HG03108 (cell line): Measurements from ENCODE around the gene STRA6.
"Not testable (repeated sequence)": the region's sequence is repeated elsewhere in the genome, so short reads cannot be mapped to it uniquely, and the experiment has no call there.

Experiments
- ATAC-seq: cut with Tn5 transposase; IDR thresholded peaks from one replicate; pipeline ENCODE4 v1.9.1; 2021; ENCODE audit warnings: moderate library complexity; ENCODE audit not compliant: unreplicated experiment

The STRA6 gene

GRCh38 chr15:74167891-74168331 lies 34.7 kb downstream of the STRA6 start:
- no peak for ATAC-seq

DNA sequence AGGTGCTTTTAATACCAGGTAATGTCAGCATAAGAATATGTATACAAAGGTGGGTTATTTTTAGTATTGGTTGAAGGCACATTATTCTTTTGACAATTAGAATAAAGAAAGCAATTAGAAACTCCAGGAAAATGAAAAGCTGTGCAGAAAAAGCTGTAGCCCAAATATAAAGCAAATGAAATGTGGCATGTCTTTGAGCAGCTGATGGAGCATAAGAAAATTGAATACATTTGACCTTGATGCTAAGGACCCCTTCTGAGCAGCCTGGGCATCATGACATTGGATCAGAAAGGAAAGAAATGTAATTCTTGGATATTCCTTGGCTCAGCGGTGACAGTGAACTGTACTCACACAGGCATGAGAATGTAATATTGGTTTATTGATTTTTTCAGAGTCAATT lies 37.1 kb downstream of the STRA6 start:
- ATAC-seq, result no peak

- ATAC-seq, result not testable (repeated sequence)
These were observed 40.4 kb downstream of the STRA6 start for GRCh38 chr15:74162195-74162536.

GRCh38 chr15:74160390-74160789 lies 42.2 kb downstream of the STRA6 start:
- ATAC-seq, result not testable (repeated sequence)

- no peak for ATAC-seq
These were observed 42.8 kb downstream of the STRA6 start for GRCh38 chr15:74159773-74160172.

- ATAC-seq, result peak; percentile 69
These were observed 43.5 kb downstream of the STRA6 start for GRCh38 chr15:74158855-74159650.

- ATAC-seq, result no peak
These were observed 44.4 kb downstream of the STRA6 start for GRCh38 chr15:74157868-74158827.

DNA sequence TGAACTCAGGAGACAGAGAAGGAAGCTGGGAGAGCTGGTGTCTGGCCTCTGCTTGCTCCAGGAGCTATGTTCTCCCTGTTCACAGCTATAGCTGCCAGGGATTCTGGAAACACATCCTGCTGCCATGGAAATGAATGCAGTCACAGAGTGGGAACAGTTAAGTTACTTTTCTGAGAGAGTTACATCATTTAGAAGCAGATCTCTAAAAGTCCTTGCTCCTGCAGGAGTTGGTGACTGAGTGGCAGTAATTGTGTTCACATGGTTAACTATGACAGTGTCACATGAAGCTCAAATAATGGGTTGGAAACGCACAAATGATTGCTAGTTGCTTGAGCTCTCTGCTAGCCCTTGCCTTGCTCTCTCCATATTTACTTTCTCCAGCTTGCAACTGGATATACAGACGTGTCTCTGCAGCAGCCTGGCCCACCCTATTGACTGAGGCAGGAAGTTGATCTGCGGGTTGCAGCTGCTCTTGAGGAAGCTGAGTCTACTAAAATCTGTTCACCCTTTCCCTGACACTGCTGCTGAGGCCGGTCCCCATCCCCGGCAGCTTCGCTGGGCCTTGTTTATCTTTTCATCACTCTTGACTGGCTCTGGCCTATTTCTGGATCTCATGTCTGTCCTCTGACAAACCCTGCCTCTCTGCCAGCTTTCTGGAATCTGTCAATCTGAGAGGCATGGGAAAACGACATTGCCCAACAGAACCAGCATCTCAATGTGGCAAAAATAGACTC lies 45.7 kb downstream of the STRA6 start:
- no peak for ATAC-seq

- no peak for ATAC-seq
These were observed 46.7 kb downstream of the STRA6 start for GRCh38 chr15:74155766-74156417.

- ATAC-seq, result no peak
These were observed 55.5 kb downstream of the STRA6 start for GRCh38 chr15:74147051-74147450.

DNA sequence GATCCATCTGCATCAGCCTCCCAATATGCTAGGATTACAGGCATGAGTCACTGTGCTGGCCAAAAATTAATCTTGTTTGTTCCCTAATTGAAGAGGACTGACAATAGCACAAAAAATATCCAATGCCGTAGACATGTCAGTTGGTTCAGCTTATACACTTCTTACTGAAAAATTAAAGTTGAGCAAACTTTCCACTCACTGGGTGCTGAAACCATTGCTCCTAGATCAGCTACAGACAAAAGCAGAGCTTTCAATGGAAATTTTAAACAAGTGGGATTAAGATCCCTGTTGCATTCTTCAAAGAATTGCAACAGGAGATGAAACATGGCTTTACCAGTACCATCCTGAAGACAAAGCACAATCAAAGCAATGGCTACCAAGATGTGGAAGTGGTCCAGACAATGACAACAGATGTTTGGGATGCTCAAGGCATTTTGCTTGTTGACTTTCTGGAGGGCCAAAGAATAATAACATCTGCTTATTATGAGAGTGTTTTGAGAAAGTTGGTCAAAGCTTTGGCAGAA lies 56.2 kb downstream of the STRA6 start:
- no peak for ATAC-seq

GRCh38 chr15:74144153-74144775 lies 58.3 kb downstream of the STRA6 start:
- ATAC-seq, result no peak

DNA sequence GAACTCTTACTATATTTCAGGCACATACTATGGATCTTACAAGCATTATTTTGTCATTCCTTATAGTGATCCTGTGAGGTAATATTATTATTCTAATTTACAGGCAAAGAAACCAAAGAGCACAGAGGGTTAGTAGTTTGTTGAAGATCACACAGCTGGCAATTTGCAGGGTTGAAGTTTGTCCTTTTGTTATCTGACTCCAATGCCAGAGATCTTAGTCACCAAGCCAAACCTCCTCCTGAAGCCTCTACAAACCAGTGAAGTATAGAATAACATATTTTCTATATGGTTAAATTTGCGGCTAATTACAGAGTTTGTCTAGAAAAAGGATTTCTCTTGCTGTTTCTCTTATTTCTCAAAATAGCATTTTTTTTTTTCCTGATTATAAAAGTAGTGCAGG lies 61.0 kb downstream of the STRA6 start:
- ATAC-seq, result no peak

DNA sequence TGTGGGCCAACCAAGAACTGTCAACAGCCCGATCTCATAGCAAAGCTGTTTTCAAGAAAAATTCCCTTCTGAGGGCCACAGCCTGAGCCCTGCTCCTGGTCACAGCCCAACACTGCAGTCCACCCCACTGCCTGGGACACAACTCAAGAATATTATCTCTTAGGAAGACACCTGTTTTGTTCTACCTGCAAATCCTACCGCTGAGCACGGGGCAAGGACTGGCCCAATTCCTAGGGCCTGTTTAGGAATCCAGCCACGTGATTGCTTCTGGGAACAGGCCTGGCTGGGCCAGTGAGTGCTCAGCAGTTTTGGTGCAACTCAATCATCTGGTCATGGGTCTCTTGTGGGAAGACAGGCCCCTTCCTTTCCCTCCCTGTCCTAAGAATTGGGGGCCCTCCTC lies 63.9 kb downstream of the STRA6 start:
- no peak for ATAC-seq

- no peak for ATAC-seq
These were observed 65.1 kb downstream of the STRA6 start for GRCh38 chr15:74137537-74137894.

DNA sequence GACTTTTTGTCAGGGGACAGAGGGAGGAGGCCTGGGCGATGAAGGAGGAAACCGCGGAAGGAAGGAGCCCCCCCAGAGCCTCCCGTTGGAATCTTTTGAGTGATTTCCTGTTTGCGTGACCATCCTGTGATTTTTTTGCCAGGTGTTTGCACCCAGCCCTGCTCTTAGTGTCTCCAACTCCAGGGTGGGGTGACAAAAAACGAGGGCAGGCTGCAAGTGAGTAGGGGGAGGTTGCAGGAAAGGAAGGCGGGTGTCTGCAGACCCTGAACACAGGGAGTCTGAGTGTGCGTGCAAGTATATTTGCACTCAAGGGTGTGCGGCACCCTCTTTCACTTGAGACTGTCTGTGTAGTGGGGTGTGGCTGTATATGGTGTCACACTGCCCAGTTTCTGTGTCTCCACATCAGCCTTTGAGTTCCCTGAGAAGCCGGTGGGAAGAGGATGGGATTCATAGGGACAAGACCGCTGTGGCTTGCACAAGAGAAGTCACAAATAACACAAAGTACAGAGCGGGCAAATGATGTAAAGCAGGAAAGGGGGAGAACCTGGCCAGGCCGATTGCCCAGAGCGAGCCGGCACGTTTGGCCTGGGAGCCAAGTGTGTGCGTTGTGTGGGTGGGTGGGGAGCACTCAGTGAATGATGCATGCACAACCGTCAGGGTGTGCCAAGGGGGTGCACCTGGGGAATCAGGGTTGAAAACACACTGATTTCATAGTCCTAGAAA lies 65.6 kb downstream of the STRA6 start:
- no peak for ATAC-seq

GRCh38 chr15:74136540-74136813 lies 66.1 kb downstream of the STRA6 start:
- no peak for ATAC-seq

- no peak for ATAC-seq
These were observed 67.5 kb downstream of the STRA6 start for GRCh38 chr15:74135041-74135565.

DNA sequence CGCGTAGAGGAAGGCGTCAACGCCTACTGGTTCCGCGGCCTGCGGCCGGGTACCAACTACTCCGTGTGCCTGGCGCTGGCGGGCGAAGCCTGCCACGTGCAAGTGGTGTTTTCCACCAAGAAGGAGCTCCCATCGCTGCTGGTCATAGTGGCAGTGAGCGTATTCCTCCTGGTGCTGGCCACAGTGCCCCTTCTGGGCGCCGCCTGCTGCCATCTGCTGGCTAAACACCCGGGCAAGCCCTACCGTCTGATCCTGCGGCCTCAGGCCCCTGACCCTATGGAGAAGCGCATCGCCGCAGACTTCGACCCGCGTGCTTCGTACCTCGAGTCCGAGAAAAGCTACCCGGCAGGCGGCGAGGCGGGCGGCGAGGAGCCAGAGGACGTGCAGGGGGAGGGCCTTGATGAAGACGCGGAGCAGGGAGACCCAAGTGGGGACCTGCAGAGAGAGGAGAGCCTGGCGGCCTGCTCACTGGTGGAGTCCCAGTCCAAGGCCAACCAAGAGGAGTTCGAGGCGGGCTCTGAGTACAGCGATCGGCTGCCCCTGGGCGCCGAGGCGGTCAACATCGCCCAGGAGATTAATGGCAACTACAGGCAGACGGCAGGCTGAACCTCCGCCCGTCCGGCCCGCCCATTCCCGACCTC lies 68.1 kb downstream of the STRA6 start:
- ATAC-seq, result no peak
